Measurements from ENCODE around the gene ATP2B2. TPM values are rescaled to one million over a fixed set of nuclear protein-coding genes. Genes with fewer than 3 reads are reported as not detected.

ATP2B2 gene
- polyA plus RNA-seq, 3 donors, result not detected

GRCh38 chr3:10416730-10417300, 88.6 kb downstream of the ATP2B2 start:
- no peaks in the 10 kb centered on the region for H3K9me3 ChIP-seq (replicated peaks in 1 of 2; ENCODE audit: control insufficient read depth in 1 of 2, insufficient read depth in 1 of 2, low read length in 2 of 2)
- H3K4me2 ChIP-seq (replicated peaks; ENCODE audit: extremely low read depth, low read length, poor library complexity, severe bottlenecking), result no peak overlapping the region
- H3K9ac ChIP-seq (ENCODE audit: insufficient read depth, low read length, poor library complexity, severe bottlenecking), result no peak overlapping the region
- no peak overlapping the region for H3K27ac Mint-ChIP-seq
- no peak for DNase-seq
- no peak overlapping the region for H3K4me3 ChIP-seq (replicated peaks in 1 of 3; ENCODE audit: low read depth in 2 of 3, low read length in 3 of 3)
- no peak overlapping the region for H3K4me3 Mint-ChIP-seq
- H4K20me1 ChIP-seq (ENCODE audit: insufficient read depth, low read length), result no peaks in the 10 kb centered on the region
- H2AFZ ChIP-seq (ENCODE audit: insufficient read depth, low read depth, low read length, poor library complexity, severe bottlenecking), result no peak overlapping the region
- TF ChIP-seq CTCF (IDR thresholded peaks at IDR 0.05), result no peak
- WGBS (ENCODE audit: insufficient coverage), result 64% methylated on average over 10 of the region's 19 CpGs
- H3K79me2 ChIP-seq (ENCODE audit: insufficient read depth, low read length), result no peaks in the 10 kb centered on the region
- intact Hi-C loops (cut with micrococcal nuclease), result no loop called here
- no peak overlapping the region for H3K27ac ChIP-seq (ENCODE audit: low read depth in 1 of 2, low read length in 2 of 2)
- no peaks in the 10 kb centered on the region for H3K4me1 ChIP-seq (ENCODE audit: control insufficient read depth in 1 of 2, insufficient read depth in 2 of 2, low read length in 2 of 2)
- H3K4me1 Mint-ChIP-seq, result no peaks in the 10 kb centered on the region
- no peaks in the 10 kb centered on the region for H3K36me3 Mint-ChIP-seq
- peaks cover 11 to 14% (median 11%) of the 10 kb centered on the region in 3 donors for H3K27me3 Mint-ChIP-seq (ENCODE audit: low read depth in 3 of 3)
- H3K36me3 ChIP-seq (replicated peaks in 1 of 2; ENCODE audit: control insufficient read depth in 1 of 2, insufficient read depth in 2 of 2, low read length in 2 of 2), result no peaks in the 10 kb centered on the region
- H3K9me3 Mint-ChIP-seq, result no peaks in the 10 kb centered on the region
- H3K27me3 ChIP-seq (ENCODE audit: control insufficient read depth in 2 of 2, insufficient read depth in 2 of 2, low read length in 2 of 2), result no peaks in the 10 kb centered on the region

GRCh38 chr3:10413041-10413440, 92.3 kb downstream of the ATP2B2 start:
- H3K4me3 Mint-ChIP-seq, result no peak overlapping the region
- H3K4me3 ChIP-seq (replicated peaks in 1 of 3; ENCODE audit: low read depth in 2 of 3, low read length in 3 of 3), result no peak overlapping the region
- H3K79me2 ChIP-seq (ENCODE audit: insufficient read depth, low read length), result no peaks in the 10 kb centered on the region
- no peak overlapping the region for H3K9ac ChIP-seq (ENCODE audit: insufficient read depth, low read length, poor library complexity, severe bottlenecking)
- H3K36me3 ChIP-seq (replicated peaks in 1 of 2; ENCODE audit: control insufficient read depth in 1 of 2, insufficient read depth in 2 of 2, low read length in 2 of 2), result no peaks in the 10 kb centered on the region
- H2AFZ ChIP-seq (ENCODE audit: insufficient read depth, low read depth, low read length, poor library complexity, severe bottlenecking), result no peak overlapping the region
- H3K4me1 ChIP-seq (ENCODE audit: control insufficient read depth in 1 of 2, insufficient read depth in 2 of 2, low read length in 2 of 2), result no peaks in the 10 kb centered on the region
- no peaks in the 10 kb centered on the region for H3K4me1 Mint-ChIP-seq
- intact Hi-C loops (cut with micrococcal nuclease), result no loop called here
- H3K27ac ChIP-seq (ENCODE audit: low read depth in 1 of 2, low read length in 2 of 2), result no peak overlapping the region
- 80% methylated on average over 2 of the region's 4 CpGs for WGBS (ENCODE audit: insufficient coverage)
- H3K36me3 Mint-ChIP-seq, result no peaks in the 10 kb centered on the region
- no peak overlapping the region for H3K27ac Mint-ChIP-seq
- H3K27me3 ChIP-seq (ENCODE audit: control insufficient read depth in 2 of 2, insufficient read depth in 2 of 2, low read length in 2 of 2), result no peaks in the 10 kb centered on the region
- peaks cover 8 to 12% (median 8%) of the 10 kb centered on the region in 3 donors for H3K27me3 Mint-ChIP-seq (ENCODE audit: low read depth in 3 of 3)
- no peaks in the 10 kb centered on the region for H4K20me1 ChIP-seq (ENCODE audit: insufficient read depth, low read length)
- DNase-seq, result no peak
- H3K9me3 ChIP-seq (replicated peaks in 1 of 2; ENCODE audit: control insufficient read depth in 1 of 2, insufficient read depth in 1 of 2, low read length in 2 of 2), result no peaks in the 10 kb centered on the region
- no peak overlapping the region for H3K4me2 ChIP-seq (replicated peaks; ENCODE audit: extremely low read depth, low read length, poor library complexity, severe bottlenecking)
- TF ChIP-seq CTCF (IDR thresholded peaks at IDR 0.05), result no peak
- no peaks in the 10 kb centered on the region for H3K9me3 Mint-ChIP-seq
